Effector CD8-positive, alpha-beta T cell (primary cell): ENCODE measurements around the gene GOLGA3.

Experiments used
- DNase-seq: peaks from one replicate; lab custom pipeline; 2025; lab: John Stamatoyannopoulos, UW

Gene GOLGA3

GRCh38 chr12:132723015-132723763 is 105.5 kb downstream of the GOLGA3 start:
- no peak for DNase-seq

GRCh38 chr12:132720606-132721345 is 107.9 kb downstream of the GOLGA3 start:
- DNase-seq, result no peak

GRCh38 chr12:132719954-132720324 is 108.7 kb downstream of the GOLGA3 start:
- DNase-seq, result no peak

GRCh38 chr12:132719141-132719953 is 109.3 kb downstream of the GOLGA3 start:
- DNase-seq, result no peak
